Activated naive CD4-positive, alpha-beta T cell (primary cell): ENCODE data around the gene SASS6.

Experiments used
- DNase-seq, 4 experiments: peaks; one replicate each; lab custom pipeline; 2025; lab: John Stamatoyannopoulos, UW

The SASS6 gene

GRCh38 chr1:100045206-100045605 lies 87.5 kb downstream of the SASS6 start:
- DNase-seq: no peak

GRCh38 chr1:100039591-100039990 lies 93.1 kb downstream of the SASS6 start:
- DNase-seq: no peak

- peak; percentile 36 to 70 (median 55) for DNase-seq
Observed at GRCh38 chr1:100038660-100039287, 94.0 kb downstream of the SASS6 start.

GRCh38 chr1:100037927-100038659 lies 94.6 kb downstream of the SASS6 start:
- peak; percentile 61 to 85 (median 74) for DNase-seq

GRCh38 chr1:100037656-100037926 lies 95.1 kb downstream of the SASS6 start:
- DNase-seq: no peak

GRCh38 chr1:100036718-100037655 lies 95.7 kb downstream of the SASS6 start:
- DNase-seq: no peak

GRCh38 chr1:100035214-100035613 lies 97.5 kb downstream of the SASS6 start:
- no peak for DNase-seq

- DNase-seq: no peak
Observed at GRCh38 chr1:100034470-100034869, 98.3 kb downstream of the SASS6 start.
